ENCODE results near the gene GLT1D1.

GRCh38 chr12:128968668-128969067, 115.4 kb downstream of the GLT1D1 start:
- TF ChIP-seq POLR2A (IDR thresholded peaks at IDR 0.05; ENCODE audit: low read depth, low read length), result no peak
- TF ChIP-seq, protein P1, sequence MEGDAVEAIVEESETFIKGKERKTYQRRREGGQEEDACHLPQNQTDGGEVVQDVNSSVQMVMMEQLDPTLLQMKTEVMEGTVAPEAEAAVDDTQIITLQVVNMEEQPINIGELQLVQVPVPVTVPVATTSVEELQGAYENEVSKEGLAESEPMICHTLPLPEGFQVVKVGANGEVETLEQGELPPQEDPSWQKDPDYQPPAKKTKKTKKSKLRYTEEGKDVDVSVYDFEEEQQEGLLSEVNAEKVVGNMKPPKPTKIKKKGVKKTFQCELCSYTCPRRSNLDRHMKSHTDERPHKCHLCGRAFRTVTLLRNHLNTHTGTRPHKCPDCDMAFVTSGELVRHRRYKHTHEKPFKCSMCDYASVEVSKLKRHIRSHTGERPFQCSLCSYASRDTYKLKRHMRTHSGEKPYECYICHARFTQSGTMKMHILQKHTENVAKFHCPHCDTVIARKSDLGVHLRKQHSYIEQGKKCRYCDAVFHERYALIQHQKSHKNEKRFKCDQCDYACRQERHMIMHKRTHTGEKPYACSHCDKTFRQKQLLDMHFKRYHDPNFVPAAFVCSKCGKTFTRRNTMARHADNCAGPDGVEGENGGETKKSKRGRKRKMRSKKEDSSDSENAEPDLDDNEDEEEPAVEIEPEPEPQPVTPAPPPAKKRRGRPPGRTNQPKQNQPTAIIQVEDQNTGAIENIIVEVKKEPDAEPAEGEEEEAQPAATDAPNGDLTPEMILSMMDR (IDR thresholded peaks at IDR 0.05; ENCODE audit: extremely low read depth in 1 of 2, insufficient read depth in 1 of 2, low read depth in 1 of 2, low read length in 2 of 2), result no peak

Data from endothelial cell of umbilical vein (primary cell).